HG03060 (cell line): ENCODE results near the gene MED22.

Experiments used
- ATAC-seq: cut with Tn5 transposase; IDR thresholded peaks from one replicate; pipeline ENCODE4 v1.9.1; 2021; ENCODE audit warnings: low read depth, moderate number of reproducible peaks; ENCODE audit not compliant: unreplicated experiment

MED22 gene

DNA sequence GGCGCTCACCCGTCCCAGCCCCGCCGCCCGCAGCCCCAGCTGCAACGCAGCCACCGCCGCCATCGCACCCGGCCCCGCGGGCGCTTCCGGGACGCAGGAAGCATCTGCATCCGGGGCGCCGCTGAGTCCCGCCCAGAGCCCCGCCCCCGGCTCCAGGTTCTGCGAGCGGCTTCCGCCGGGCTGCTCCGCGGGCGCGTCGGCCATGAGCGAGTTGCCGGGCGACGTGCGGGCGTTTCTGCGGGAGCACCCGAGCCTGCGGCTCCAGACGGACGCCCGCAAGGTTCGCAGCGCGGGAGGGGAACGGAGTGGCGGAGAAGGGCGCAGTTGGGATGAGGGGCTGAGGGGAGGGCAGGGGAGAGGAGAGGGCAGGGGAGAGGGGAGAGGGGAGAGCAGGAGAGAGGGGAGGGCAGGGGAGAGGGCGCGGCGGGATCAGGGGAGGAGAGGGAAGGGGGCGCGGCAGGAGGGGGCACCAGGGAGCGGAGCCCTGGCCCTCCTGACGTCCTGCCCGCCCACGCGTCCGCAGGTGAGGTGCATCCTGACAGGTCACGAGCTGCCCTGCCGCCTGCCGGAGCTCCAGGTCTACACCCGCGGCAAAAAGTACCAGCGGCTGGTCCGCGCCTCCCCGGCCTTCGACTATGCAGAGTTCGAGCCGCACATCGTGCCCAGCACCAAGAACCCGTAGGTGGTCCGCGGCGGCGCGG is 8.6 kb upstream of the MED22 start, which contains the start of the genes SURF1 and SURF2:
Gene SURF1 (minus strand): TSS at position 97 of the 701 bp plus-strand sequence. CDS start 34 bp downstream, at position 63.
Gene SURF2 (plus strand): TSS at position 160 of the 701 bp plus-strand sequence. CDS start 43 bp downstream, at position 203.
- no peak for ATAC-seq

GRCh38 chr9:133355881-133356357 is 8.0 kb upstream of the MED22 start:
- ATAC-seq, result no peak

- ATAC-seq, result no peak
Observed at GRCh38 chr9:133354766-133355165, 6.8 kb upstream of the MED22 start.

DNA sequence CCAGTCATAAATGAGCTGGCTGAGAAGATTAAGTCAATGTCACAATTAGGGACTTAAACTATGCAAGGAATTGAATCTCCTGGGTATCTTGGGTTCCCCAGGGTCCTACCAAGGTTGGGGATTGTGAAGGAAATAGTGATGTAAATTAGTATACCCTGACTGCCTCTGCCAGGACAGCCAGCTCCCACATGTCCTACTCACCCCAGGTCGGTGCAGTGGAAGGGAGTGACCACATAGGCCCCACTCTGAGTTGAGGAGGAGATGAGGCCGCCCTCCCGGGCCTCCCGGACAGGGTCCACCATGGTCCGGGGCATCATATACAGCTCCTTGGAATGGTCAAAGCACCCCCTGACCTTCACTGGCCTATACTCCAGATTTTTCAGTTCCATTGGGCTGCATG is 5.6 kb upstream of the MED22 start:
- ATAC-seq, result no peak

DNA sequence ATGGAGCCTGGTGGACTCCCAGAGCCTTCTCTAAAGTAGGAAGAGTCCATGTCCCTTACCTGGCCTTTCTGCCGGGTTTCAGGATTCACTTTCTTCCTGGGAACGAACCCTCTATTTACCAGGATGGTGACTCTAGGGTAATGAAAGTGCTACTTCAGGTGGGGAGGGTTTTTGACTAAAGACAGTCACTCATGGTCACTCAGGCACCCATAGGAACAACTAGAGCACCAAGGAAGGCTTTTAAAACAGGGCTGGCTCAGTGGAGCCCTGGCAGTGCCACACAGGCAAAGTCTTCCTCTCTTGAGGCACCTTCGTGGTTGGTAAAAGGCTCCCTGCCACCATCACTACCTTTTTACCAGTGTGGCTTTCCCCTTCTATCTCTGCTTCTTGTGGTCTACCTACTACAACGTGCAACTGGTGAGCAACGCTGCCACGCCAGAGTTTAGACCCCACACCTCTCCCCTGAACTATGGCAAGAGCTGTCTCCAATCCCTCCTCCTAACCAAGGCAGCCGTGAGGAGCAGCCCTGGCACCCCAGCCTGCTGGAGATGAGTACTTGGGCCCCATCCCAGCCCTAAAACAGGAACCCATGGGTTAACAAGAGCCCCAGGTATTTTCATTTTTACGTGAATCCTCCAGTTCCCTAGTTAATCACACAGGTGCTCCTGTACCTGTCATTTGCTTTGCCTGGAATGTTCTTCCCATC is 4.9 kb upstream of the MED22 start:
- no peak for ATAC-seq

DNA sequence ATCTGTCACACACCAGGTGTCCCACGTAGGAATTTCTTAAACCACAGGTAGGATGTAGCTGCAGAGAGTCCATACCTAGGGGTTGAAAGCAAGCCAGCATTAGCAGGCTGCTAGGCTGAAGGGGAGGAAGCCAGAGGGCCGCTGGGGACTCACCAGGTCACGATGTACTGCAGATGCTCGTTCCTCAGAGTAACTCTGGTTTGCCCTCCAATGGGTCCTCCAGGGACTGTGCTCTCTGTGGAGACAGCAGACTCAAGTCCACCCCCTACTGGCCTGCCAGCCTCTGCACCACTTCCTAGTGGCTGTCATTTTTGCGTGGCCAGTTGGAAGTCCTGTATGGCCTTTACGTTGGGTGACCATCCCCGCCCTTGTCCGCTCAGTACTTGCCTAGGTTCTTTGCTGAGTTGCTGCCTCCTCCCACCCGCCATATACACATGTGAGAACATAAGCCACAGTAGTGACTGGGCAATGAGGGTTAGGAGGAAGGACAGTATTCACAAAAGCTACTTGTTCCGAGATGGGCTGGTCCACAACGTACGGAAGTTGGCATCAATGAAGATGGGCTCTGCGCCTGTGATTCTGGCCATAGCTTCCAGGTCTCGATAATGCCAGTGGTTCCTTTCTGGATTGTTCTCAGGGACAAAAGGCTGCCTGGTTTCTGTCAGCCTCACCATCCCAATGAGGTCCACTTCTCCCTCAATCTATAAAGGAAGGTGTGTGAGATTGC is 4.1 kb upstream of the MED22 start:
- ATAC-seq, result no peak

DNA sequence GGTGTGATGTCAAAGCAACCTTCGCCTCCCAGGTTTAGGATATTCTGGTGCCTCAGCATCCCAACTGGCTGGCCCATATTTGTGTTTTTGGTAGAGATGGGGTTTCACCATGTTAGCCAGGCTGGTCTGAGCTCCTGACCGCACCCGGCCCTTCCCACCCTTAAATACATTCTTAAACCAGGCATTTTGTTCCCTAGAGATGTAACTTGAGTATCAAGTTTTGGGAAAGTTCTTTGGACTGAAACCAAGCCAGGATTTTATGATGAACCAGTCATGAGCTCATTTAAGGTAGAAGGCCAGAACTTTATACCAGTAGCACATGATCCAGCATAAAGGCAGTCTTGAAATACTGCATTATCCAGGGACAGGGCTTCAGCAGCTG is 3.6 kb upstream of the MED22 start:
- no peak for ATAC-seq

DNA sequence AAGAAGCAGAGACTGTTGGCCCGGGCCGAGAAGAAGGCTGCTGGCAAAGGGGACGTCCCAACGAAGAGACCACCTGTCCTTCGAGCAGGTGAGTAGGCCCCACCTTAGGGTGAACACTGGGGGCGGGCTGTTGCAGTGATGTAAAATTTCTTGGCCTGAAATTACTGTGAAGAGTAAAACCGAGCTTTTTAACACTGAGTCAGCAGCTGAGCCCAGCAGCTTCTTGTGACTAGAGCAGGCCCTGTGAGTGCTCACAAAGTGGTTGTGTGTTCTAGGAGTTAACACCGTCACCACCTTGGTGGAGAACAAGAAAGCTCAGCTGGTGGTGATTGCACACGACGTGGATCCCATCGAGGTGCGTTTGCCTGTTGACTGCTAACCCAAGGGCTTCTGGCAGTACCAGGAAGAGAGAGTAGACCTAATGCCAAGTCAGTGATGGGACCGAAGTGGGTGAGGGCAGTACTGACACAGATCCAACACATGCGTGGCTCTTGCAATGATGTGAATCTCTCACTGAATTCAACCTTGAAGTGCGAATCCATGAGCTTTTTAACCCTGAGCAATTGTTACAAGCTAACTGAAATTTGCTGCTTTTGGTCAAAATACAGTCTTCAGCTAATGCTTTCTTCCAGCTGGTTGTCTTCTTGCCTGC is 2.2 kb upstream of the MED22 start:
- no peak for ATAC-seq

DNA sequence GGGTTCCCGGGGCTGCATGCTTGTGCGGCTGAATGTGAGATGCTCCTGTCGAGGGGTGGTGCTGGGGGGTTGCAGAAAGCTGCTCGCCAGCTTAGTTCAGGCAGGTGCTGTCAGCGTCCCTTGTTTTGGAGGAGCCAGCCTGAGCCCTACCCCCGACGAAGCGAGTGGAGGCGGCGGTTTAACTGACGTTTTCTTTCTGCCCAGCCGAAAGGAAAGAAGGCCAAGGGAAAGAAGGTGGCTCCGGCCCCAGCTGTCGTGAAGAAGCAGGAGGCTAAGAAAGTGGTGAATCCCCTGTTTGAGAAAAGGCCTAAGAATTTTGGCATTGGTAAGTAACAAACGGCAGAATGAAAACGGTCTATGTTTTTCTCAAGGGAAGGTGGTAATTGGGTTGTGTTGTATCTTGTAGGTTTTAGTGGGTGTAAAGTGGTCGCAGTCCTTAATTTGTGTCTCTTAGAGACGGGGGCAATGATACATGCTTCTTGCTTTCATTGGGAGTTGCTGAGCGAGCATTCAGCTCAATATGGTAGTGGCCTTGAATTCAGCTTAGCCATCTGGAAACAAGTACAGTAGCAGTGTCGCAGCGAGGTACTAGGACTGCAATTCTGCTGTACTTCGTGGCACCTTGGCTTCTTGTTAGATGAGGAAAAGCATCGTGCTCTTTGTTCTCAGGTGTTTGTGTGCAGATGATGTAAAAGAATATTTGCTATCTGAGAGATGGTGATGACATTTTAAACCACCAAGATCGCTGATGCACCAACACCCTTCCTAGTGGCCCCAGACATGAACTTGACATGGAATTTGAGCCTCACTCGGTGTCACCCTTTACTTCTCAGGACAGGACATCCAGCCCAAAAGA is 1.0 kb upstream of the MED22 start:
- ATAC-seq, result no peak

- peak; percentile 0 for ATAC-seq
Observed at GRCh38 chr9:133347515-133347984, 381 bp downstream of the MED22 start.

DNA sequence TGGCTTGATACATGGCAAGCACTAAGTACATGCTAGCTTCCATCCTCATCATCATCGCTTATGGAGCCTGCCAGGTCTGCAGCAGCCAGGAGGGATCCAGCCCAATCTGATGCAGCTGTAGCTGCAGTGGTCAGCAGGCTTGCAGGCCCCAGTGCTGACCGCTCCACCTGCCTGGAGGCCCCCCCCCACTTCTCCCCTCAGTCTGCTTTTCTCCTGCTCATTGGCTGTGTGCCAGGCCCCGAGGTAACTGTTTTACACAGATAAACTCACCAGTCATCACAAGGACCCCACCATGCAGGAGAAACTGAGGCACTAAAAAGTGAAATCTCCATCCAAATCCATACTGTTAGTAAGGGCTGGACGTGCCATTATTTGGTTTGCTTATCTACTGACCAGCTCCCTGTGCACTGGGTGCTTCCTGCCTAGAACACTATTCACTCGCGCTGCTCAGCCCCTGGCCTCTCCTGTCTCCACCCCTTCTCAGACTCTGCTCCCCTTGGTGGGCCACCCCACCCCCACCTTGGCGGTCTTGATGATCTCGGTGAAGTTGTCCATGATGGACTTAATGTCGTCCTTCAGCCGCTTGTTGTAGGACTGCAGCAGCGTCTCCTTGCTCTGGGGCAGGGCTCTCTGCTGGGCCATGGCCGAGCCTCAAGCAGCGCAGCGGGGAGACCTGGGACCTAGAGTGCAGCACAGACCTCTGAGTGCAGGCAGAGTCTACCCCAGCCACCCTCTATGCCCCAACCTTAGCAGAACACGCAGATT is 1.7 kb downstream of the MED22 start:
- ATAC-seq, result no peak

GRCh38 chr9:133345596-133345995 is 2.3 kb downstream of the MED22 start:
- ATAC-seq, result no peak

- ATAC-seq, result no peak
Observed at GRCh38 chr9:133344979-133345378, 3.0 kb downstream of the MED22 start.

DNA sequence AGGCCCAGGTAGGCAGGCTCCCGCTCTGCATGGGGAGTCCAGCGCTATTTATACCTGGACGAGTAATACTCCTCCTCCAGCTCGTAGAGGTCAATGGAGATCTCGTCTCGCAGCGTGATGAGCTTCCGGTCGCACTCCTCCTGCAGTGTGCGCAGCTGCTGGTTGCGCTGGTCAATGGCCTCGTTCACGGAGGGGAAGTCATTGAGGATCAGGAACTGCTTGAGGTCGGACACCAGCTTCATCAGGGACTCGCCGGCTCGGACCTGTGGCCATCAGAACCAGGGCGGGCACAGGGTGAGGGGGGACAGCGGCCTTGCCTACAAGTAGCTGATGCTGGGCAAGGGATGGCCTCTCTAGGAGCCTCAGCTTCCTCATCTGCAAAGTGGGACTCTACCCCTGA is 3.9 kb downstream of the MED22 start:
- no peak for ATAC-seq

DNA sequence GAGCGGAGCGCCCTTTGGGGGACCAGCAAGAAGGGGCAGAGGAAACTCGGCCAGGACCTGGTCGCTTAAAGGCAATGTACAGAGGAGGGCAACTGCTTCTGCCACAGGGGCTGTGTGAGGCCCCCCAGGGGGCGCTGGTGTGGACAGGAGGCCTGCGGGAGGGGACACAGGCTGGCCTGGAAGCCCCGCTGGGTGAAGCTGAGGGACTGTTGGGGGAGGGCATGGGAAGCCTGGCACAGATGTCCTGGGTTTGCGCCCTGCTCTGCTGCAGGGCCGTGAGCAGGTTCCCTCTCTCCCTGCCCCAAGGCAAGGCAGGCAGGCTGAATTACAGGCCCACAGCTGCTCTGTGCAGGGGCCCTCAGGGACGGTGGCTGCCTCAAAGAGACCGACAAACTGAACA is 5.4 kb downstream of the MED22 start:
- no peak for ATAC-seq

DNA sequence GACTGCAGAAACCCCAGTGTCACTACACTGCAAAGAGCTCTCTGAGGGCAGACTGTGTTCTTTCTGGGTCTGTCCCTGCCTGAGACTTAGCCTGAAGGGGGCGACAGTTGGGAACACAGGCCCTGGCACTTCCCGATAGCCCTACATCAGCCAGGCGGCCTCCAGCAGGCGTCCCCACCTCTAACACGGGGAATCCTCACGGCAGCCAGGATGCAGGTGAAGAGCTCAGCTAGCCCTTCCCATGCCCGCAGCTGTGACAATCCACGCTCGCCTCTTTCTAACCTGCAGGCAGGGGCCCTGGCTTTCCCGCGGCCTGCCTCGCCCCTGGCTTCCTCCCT is 5.9 kb downstream of the MED22 start:
- ATAC-seq, result no peak

GRCh38 chr9:133341369-133342068 is 6.4 kb downstream of the MED22 start:
- ATAC-seq, result no peak

GRCh38 chr9:133340916-133341315 is 7.0 kb downstream of the MED22 start:
- ATAC-seq, result no peak

DNA sequence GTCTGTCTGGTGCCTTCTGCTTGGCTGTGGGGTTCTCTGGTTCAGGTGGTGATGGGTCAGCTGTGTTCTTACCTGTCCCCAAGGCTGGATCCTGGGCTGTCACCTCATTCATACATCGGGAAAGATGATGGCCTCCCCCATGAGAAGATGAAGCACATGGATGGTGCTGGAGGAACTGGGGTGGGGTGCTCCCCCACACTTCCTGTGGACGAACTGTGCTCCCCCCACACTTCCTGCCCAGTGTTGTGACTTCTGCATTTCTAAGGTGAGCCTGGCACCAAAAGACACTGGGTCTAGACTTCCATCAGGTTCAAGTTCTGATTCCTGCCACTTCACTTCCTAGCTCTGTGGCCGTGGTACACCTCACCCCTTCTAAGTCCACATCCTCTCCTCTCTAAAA is 7.7 kb downstream of the MED22 start:
- no peak for ATAC-seq
